Kidney (tissue), 14 donors: Measurements from ENCODE around the gene KLC1. TPM values are rescaled to one million over a fixed set of nuclear protein-coding genes. Genes with fewer than 3 reads are reported as not detected.

Experiments used
- DNase-seq, 5 donors: peaks; one replicate each; pipeline ENCODE4 v3.0.0-alpha.2; 2013 to 2020
- FAIRE-seq: peaks from 2 replicates; lab custom pipeline; 2012; peaks lifted over from hg19 to GRCh38; lab: Jason Lieb, UNC
- H3K27ac ChIP-seq, 2 donors: one replicate each; pipeline ENCODE4 v1.7.0; 2013; ENCODE audit warnings: low read depth in 2 of 2, low read length in 2 of 2, inconsistent platforms in 1 of 2
- H3K27me3 ChIP-seq: one replicate; pipeline ENCODE4 v1.7.1; 2013; ENCODE audit warnings: low read length, inconsistent platforms; ENCODE audit not compliant: control insufficient read depth, insufficient read depth
- H3K36me3 ChIP-seq, 3 donors: one replicate each; pipeline versions ENCODE4 v1.7.0 to v1.7.1; 2013; ENCODE audit warnings: low read length in 3 of 3, control low read depth in 1 of 3, inconsistent platforms in 1 of 3; ENCODE audit not compliant: insufficient read depth in 3 of 3, control insufficient read depth in 2 of 3
- H3K4me1 ChIP-seq, 3 donors: one replicate each; pipeline versions ENCODE4 v1.7.0 to v1.7.1; 2013; ENCODE audit warnings: low read length in 3 of 3, inconsistent platforms in 1 of 3, low read depth in 1 of 3; ENCODE audit not compliant: control insufficient read depth in 2 of 3, insufficient read depth in 2 of 3
- H3K4me3 ChIP-seq, 3 donors: one replicate each; pipeline versions ENCODE4 v1.7.0 to v1.8.1; 2013; ENCODE audit warnings: low read length in 3 of 3, control low read depth in 1 of 3, inconsistent platforms in 1 of 3
- H3K9ac ChIP-seq, 3 donors: one replicate each; pipeline versions ENCODE4 v1.7.0 to v1.7.1; 2013; ENCODE audit warnings: low read length in 3 of 3, control low read depth in 1 of 3, inconsistent platforms in 1 of 3
- H3K9me3 ChIP-seq, 3 donors: one replicate each; pipeline versions ENCODE4 v1.7.0 to v1.7.1; 2013; ENCODE audit warnings: low read length in 3 of 3, control low read depth in 1 of 3, inconsistent platforms in 1 of 3; ENCODE audit not compliant: control insufficient read depth in 2 of 3, insufficient read depth in 1 of 3
- intact Hi-C: fragments of 100-400 bp; cut with DNase I; formaldehyde crosslinking; loops from one replicate; pipeline ENCODE4 v1.11.1; 2022
- polyA plus RNA-seq: library from polyadenylated mRNA; stranded (reverse); fragments of 350-450 nt; fragmentation: Illumina TruSeq; extraction: RNeasy Lipid Tissue Mini Kit (QIAGEN cat#74804); gene quantifications from one replicate; pipeline ENCODE4 v1.2.3, GENCODE V29; 2014; ENCODE audit warnings: low read depth, low replicate concordance; ENCODE audit not compliant: insufficient read depth
- total RNA-seq: library from RNA; stranded (reverse); fragmentation: NEBNext Ultra II Directional; extraction: Animal tissue kit (Norgen Biotek cat#: 25700); gene quantifications from one replicate; pipeline ENCODE4 v1.2.1, GENCODE V29; 2021
- TF ChIP-seq, protein P1 (sequence below): IDR thresholded peaks from 3 replicates; pipeline ENCODE4 v1.5.1; 2012; ENCODE audit warnings: mild to moderate bottlenecking, moderate library complexity, borderline replicate concordance; ENCODE audit not compliant: insufficient read depth; ENCODE audit errors: extremely low read depth
- donor health status: control.
- donor health status: control.
- donor health status: control.
- donor health status: control.
- donor health status: control.
- donor health status: DM: yes; HTN: yes; CAD: no.
- donor health status: Normal renal cell carcinoma (clear cell type).

The KLC1 gene
- total and polyA plus RNA-seq, 2 donors from 2014 or later = 49.8 to 152 TPM

DNA sequence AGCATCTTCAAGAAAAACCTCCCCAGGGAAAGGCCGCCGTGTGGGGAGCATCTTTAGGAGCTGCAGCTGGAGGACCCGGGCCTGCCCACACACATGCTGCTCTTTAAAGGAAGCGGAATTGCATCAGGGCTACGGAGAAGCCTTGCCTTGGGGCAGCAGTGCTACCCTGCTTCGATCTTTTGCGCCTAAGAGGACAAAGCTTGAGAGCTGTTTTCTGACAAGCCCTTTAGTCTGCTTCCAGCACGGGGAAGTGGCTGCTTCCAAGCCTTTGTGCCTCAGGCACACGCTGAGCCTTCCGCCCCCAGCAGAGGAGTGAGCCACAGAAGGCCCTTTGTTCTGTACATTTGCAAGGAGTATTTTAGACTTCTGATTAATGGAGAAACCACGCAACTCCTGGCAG, 34.7 kb upstream of the KLC1 start:
- FAIRE-seq (no peak), DNase-seq (peak; percentile 41 to 82 (median 58))
- Histone ChIP-seq H3K27me3 (no peaks in the 10 kb centered on the region), H3K4me3 (no peak overlapping the region), H3K36me3 (peaks cover 0 to 4% (median 2%) of the 10 kb centered on the region in 3 donors), H3K9me3 (no peaks in the 10 kb centered on the region), H3K27ac (no peak overlapping the region), H3K9ac (no peak overlapping the region), H3K4me1 (peaks cover 0 to 2% (median 0%) of the 10 kb centered on the region in 3 donors)
- TF ChIP-seq, protein P1, sequence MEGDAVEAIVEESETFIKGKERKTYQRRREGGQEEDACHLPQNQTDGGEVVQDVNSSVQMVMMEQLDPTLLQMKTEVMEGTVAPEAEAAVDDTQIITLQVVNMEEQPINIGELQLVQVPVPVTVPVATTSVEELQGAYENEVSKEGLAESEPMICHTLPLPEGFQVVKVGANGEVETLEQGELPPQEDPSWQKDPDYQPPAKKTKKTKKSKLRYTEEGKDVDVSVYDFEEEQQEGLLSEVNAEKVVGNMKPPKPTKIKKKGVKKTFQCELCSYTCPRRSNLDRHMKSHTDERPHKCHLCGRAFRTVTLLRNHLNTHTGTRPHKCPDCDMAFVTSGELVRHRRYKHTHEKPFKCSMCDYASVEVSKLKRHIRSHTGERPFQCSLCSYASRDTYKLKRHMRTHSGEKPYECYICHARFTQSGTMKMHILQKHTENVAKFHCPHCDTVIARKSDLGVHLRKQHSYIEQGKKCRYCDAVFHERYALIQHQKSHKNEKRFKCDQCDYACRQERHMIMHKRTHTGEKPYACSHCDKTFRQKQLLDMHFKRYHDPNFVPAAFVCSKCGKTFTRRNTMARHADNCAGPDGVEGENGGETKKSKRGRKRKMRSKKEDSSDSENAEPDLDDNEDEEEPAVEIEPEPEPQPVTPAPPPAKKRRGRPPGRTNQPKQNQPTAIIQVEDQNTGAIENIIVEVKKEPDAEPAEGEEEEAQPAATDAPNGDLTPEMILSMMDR = no peak
- intact Hi-C loops = no loop called here

DNA sequence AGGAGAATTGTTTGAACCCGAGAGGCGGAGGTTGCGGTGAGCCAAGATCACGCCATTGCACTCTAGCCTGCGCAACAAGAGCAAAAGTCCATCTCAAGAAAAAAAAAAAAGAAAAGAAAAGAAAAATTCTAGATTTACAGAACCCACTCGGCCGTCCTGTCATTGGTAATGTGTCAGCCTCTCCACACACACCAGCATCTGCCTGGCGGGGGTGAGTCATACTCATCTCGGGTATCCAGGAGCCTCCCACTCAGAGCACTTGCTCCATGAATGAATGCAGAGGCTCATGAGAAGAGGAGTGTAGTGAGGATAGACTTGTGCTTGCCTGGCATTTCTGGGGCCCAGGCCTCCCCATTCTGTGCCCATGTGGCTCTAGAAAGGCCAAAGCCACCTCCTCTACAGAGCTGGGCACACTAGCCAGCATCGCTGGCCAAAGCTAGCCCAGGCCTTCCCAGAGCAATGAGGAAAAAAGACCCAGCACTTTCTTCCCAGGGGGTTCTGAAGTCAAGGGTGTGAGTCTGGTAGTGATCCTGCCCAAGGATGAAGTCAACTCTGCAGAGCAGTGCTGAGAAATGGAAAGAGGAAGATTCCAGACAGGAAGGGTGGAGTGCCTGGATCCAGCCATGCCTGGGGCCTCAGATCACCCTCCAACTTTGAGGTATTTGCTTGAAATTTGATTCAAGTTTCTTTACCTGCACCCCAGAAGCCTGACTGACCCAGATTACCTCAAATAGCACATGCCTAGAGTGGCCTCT, 31.2 kb upstream of the KLC1 start:
- Histone ChIP-seq H3K27ac (no peak overlapping the region), H3K36me3 (no peaks in the 10 kb centered on the region), H3K27me3 (no peaks in the 10 kb centered on the region), H3K9ac (no peak overlapping the region), H3K4me1 (peaks cover 0 to 2% (median 0%) of the 10 kb centered on the region in 3 donors), H3K9me3 (no peaks in the 10 kb centered on the region), H3K4me3 (no peak overlapping the region)
- intact Hi-C loops = no loop called here
- FAIRE-seq (no peak), DNase-seq (peak in 3 of 5 donors; percentile 32 to 57 (median 56))
- TF ChIP-seq, protein P1 = no peak

DNA sequence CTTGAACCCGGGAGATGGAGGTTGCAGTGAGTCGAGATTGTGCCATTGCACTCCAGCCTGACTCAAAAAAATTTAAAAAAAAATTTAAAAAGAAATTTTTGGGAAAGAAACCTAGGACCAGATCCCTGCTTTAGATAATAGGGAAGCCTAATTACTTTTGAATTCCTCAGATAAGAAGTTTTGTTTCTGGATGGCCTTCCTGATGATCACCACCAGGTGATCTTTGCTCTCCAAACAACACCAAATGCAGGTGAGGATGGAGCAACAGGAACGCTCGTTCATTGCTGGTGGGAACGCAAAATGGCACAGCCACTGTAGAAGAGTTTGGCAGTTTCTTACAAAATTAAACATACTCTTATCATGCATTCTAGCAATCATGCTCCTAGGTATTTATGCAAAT, 28.5 kb upstream of the KLC1 start:
- H3K27ac ChIP-seq = no peak overlapping the region
- FAIRE-seq (no peak), DNase-seq (no peak)
- TF ChIP-seq, protein P1 = no peak
- no peak overlapping the region for H3K9ac ChIP-seq
- no peaks in the 10 kb centered on the region for H3K9me3 ChIP-seq
- no peaks in the 10 kb centered on the region for H3K27me3 ChIP-seq
- intact Hi-C loops = no loop called here
- no peaks in the 10 kb centered on the region for H3K4me1 ChIP-seq
- H3K36me3 ChIP-seq = no peaks in the 10 kb centered on the region
- H3K4me3 ChIP-seq = no peak overlapping the region
